Endodermal cell (in vitro differentiated cells): Measurements from ENCODE around the gene CNTN1. TPM values are rescaled to one million over a fixed set of nuclear protein-coding genes. Genes with fewer than 3 reads are reported as not detected.
A peak's percentile ranks its signal among the peaks of the same experiment; 100 is the strongest.

ENCODE experiments used
- DNase-seq: peaks from one replicate; pipeline ENCODE4 v3.0.0-alpha.2; 2017
- H3K27ac ChIP-seq: 2 replicates; pipeline ENCODE4 v1.5.1; 2013; ENCODE audit warnings: mild to moderate bottlenecking, low read depth, low read length, moderate library complexity
- H3K27me3 ChIP-seq: 2 replicates; pipeline ENCODE4 v1.6.1; 2013; ENCODE audit warnings: mild to moderate bottlenecking, low read length, moderate library complexity; ENCODE audit not compliant: insufficient read depth, control insufficient read depth, poor library complexity, severe bottlenecking
- H3K36me3 ChIP-seq: 2 replicates; pipeline ENCODE4 v1.7.0; 2013; ENCODE audit warnings: mild to moderate bottlenecking, low read length, moderate library complexity; ENCODE audit not compliant: control insufficient read depth, insufficient read depth
- H3K4me1 ChIP-seq: one replicate; pipeline ENCODE4 v1.7.0; 2013; ENCODE audit warnings: low read length; ENCODE audit not compliant: control insufficient read depth, insufficient read depth
- H3K4me3 ChIP-seq: 2 replicates; pipeline ENCODE4 v1.5.1; 2013; ENCODE audit warnings: mild to moderate bottlenecking, low read length, moderate library complexity
- H3K9ac ChIP-seq: 2 replicates; pipeline ENCODE4 v1.6.1; 2013; ENCODE audit warnings: mild to moderate bottlenecking, low read length, moderate library complexity; ENCODE audit not compliant: poor library complexity, severe bottlenecking; ENCODE audit errors: extremely low read depth
- H3K9me3 ChIP-seq: 2 replicates; pipeline ENCODE4 v1.6.1; 2013; ENCODE audit warnings: mild to moderate bottlenecking, low read length, moderate library complexity; ENCODE audit not compliant: control insufficient read depth
- H3K27ac Mint-ChIP-seq: 2 replicates; pipeline ENCODE4 v1.8.0; 2020; ENCODE audit warnings: mixed read lengths
- H3K27me3 Mint-ChIP-seq: 2 replicates; pipeline ENCODE4 v1.8.0; 2021; ENCODE audit warnings: mild to moderate bottlenecking, mixed read lengths; ENCODE audit not compliant: insufficient read depth
- H3K36me3 Mint-ChIP-seq: 2 replicates; pipeline ENCODE4 v1.8.0; 2020; ENCODE audit warnings: low read depth, mixed read lengths
- H3K4me1 Mint-ChIP-seq: 2 replicates; pipeline ENCODE4 v1.8.0; 2020; ENCODE audit warnings: mixed read lengths
- H3K4me3 Mint-ChIP-seq: 2 replicates; pipeline ENCODE4 v1.8.0; 2020; ENCODE audit warnings: mild to moderate bottlenecking, moderate library complexity, mixed read lengths
- H3K9me3 Mint-ChIP-seq: 2 replicates; pipeline ENCODE4 v1.8.0; 2020; ENCODE audit warnings: mild to moderate bottlenecking, mixed read lengths
- WGBS, 2 experiments: methylation state at CpG; one replicate each; pipeline versions ENCODE4 v1.1.5 to v1.1.7; 2013; ENCODE audit warnings: missing lambda C conversion rate in 2 of 2, mixed read lengths in 1 of 2; ENCODE audit not compliant: insufficient coverage in 1 of 2, insufficient read length in 1 of 2; 5-methylcytosine and 5-hydroxymethylcytosine counted together
- total RNA-seq, 2 donors: library from RNA; stranded (reverse); fragmentation: NEBNext Ultra II Directional in 1 of 2; extraction: Animal tissue kit (Norgen Biotek cat#: 25700) in 1 of 2; gene quantifications; 2 replicates in 1 of 2; 3 replicates in 1 of 2; pipeline ENCODE4 v1.2.1, GENCODE V29; 2021
- TF ChIP-seq, protein P1 (sequence below): fragments of 200-600 bp; sonication (generic); conservative IDR thresholded peaks from 2 replicates; pipeline ENCODE4 v1.5.0; 2021; ENCODE audit warnings: antibody characterized with exemption, mild to moderate bottlenecking

CNTN1 gene
- total RNA-seq, 2 donors from 2014 or later, result 8.4 to 8.6 TPM

DNA sequence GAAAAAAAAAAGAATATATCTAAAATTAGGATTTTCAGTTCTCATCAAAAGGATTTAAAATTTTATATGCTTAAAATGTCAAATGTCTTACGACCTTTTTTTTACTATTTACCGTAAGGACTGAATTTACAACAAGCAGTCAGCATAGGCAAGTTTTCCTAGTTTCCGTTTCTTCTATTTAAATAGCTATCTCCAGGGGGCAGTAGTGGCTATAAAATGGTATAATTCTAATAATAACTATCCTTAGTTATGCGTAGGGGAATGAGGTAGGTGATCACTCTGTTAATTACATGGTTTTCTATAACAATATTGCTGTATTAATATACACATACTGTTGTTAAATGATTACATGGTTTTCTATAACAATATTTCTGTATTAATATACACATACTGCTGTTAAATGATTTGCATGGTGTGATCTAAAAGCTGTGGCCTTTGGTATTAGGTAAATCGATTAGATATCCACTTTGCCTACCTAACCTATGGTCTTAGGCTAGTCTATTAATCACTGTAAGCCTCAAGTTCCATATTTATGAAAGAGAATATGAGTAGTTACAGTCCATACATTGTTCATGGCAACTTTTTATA lies 278.2 kb downstream of the CNTN1 start:
- no peak overlapping the region for H3K9ac ChIP-seq
- Mint-ChIP-seq H3K9me3 (no peaks in the 10 kb centered on the region), H3K27me3 (no peaks in the 10 kb centered on the region), H3K4me1 (no peaks in the 10 kb centered on the region), H3K36me3 (no peaks in the 10 kb centered on the region), H3K27ac (no peak overlapping the region), H3K4me3 (no peak overlapping the region)
- H3K4me3 ChIP-seq, result no peak overlapping the region
- no peaks in the 10 kb centered on the region for H3K27me3 ChIP-seq
- no peaks in the 10 kb centered on the region for H3K4me1 ChIP-seq
- no peaks in the 10 kb centered on the region for H3K9me3 ChIP-seq
- WGBS, 2 experiments, result 82% methylated on average over 3 of the region's 5 CpGs; no CpG with 5 or more reads in 1 of the 2 experiments
- TF ChIP-seq, protein P1, sequence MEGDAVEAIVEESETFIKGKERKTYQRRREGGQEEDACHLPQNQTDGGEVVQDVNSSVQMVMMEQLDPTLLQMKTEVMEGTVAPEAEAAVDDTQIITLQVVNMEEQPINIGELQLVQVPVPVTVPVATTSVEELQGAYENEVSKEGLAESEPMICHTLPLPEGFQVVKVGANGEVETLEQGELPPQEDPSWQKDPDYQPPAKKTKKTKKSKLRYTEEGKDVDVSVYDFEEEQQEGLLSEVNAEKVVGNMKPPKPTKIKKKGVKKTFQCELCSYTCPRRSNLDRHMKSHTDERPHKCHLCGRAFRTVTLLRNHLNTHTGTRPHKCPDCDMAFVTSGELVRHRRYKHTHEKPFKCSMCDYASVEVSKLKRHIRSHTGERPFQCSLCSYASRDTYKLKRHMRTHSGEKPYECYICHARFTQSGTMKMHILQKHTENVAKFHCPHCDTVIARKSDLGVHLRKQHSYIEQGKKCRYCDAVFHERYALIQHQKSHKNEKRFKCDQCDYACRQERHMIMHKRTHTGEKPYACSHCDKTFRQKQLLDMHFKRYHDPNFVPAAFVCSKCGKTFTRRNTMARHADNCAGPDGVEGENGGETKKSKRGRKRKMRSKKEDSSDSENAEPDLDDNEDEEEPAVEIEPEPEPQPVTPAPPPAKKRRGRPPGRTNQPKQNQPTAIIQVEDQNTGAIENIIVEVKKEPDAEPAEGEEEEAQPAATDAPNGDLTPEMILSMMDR, result peak; percentile 66
- H3K27ac ChIP-seq, result no peak overlapping the region
- no peak for DNase-seq
- no peaks in the 10 kb centered on the region for H3K36me3 ChIP-seq

DNA sequence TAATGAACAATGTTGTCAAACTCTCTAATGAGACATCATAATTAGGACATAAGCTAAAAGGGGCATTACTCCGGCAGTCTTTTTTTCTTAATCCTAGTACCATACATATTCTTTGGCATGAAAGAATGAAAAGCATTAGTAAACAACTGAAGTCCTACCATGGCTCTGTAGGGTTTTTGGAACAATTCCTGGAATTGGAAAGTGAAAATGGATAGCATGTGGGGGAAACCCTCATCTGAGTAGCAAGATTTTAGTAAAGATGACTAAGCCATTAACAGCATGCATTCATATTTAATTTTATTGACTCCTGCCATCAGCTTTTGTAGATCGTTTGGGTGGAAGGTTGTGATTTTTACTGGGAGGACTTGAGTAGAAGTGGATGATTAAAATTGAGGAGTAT lies 279.7 kb downstream of the CNTN1 start:
- 43 to 100% methylated on average over 1 to 2 of the region's 2 CpGs for WGBS, 2 experiments
- no peaks in the 10 kb centered on the region for H3K27me3 Mint-ChIP-seq

DNA sequence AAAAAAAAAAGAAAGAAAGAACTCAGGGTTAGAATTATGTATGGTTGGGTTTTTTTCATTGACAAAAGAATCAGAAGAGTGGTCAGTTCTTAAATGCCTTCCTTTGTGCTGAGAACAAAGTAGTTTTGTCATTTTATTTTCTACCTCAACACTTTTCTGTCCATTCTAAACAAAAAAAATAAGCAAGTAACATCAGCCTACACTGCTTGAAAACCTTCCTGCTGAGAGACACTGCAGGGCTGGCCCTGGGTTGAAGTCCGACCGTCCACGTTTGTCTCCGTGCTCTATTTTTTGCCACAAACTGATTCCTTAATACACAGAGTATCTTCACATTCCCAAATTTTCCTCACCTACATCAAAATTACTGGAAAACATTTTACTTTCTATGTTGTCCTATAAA lies 284.3 kb downstream of the CNTN1 start:
- no peaks in the 10 kb centered on the region for H3K36me3 ChIP-seq
- H3K27ac Mint-ChIP-seq, result no peak overlapping the region
- H3K9ac ChIP-seq, result no peak overlapping the region
- H3K4me3 ChIP-seq, result no peak overlapping the region
- H3K27me3 ChIP-seq, result no peaks in the 10 kb centered on the region
- 61 to 87% methylated on average over 3 to 4 of the region's 4 CpGs for WGBS, 2 experiments
- no peak for DNase-seq
- no peaks in the 10 kb centered on the region for H3K36me3 Mint-ChIP-seq
- H3K27me3 Mint-ChIP-seq, result no peaks in the 10 kb centered on the region
- TF ChIP-seq, protein P1, result no peak
- H3K9me3 Mint-ChIP-seq, result no peaks in the 10 kb centered on the region
- no peak overlapping the region for H3K4me3 Mint-ChIP-seq
- no peaks in the 10 kb centered on the region for H3K9me3 ChIP-seq
- H3K4me1 Mint-ChIP-seq, result no peaks in the 10 kb centered on the region
- H3K4me1 ChIP-seq, result no peaks in the 10 kb centered on the region
- H3K27ac ChIP-seq, result no peak overlapping the region

More for the DNA sequence above, 279.7 kb downstream of the CNTN1 start:
- Mint-ChIP-seq H3K9me3 (no peaks in the 10 kb centered on the region), H3K36me3 (no peaks in the 10 kb centered on the region), H3K4me3 (no peak overlapping the region), H3K4me1 (no peaks in the 10 kb centered on the region), H3K27ac (no peak overlapping the region)
- H3K27me3 ChIP-seq, result no peaks in the 10 kb centered on the region
- no peaks in the 10 kb centered on the region for H3K4me1 ChIP-seq
- TF ChIP-seq, protein P1, result no peak
- no peaks in the 10 kb centered on the region for H3K9me3 ChIP-seq
- H3K9ac ChIP-seq, result no peak overlapping the region
- H3K4me3 ChIP-seq, result no peak overlapping the region
- DNase-seq, result no peak
- no peak overlapping the region for H3K27ac ChIP-seq
- H3K36me3 ChIP-seq, result no peaks in the 10 kb centered on the region
